ENCODE results near the gene EPHA8. TPM values are rescaled to one million over a fixed set of nuclear protein-coding genes. Genes with fewer than 3 reads are reported as not detected.
A peak's percentile ranks its signal among the peaks of the same experiment; 100 is the strongest.

The EPHA8 gene
- polyA plus RNA-seq: under 1 TPM in 2 of 3 donors, not detected in 1; 0.03 to 0.37 TPM

GRCh38 chr1:22562584-22563583 is at the start of gene EPHA8:
Gene EPHA8 (plus strand): TSS chr1:22563489. CDS start chr1:22563636, 147 bp downstream.
- WGBS, 3 donors: 7 to 14% (median 8%) methylated on average over 40 to 81 of the region's 81 CpGs
- no peak within 1 kb of the TSS for H3K27ac ChIP-seq (ENCODE audit: low read depth, low read length)

DNA sequence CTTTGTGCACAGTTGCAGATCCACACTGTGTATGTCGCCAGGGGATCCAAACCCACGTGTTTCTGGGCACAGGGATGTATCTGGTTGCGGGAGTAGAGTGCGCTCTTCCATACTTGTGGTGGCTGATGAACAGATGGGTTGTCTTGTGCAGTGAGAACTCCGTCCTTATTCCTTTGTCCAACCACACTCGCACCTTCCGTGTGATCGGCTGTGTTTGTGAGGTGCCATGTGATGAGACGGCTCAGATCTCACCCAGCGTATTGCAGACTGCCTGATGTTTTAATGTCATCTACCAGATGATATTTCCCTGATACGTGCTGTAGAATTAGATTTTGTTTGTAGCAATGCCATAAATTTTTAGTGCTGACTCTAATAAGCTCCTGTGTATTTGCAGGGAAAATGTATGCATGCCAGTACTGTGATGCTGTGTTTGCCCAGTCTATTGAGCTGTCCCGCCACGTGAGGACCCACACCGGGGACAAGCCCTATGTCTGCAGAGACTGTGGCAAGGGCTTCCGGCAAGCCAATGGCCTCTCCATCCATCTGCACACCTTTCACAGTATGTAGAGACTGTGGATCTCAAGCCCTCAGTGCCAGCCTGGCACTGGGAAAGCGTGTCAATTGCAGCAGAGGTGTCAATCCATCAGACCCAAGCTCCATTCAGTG is 46.2 kb upstream of the EPHA8 start:
- WGBS, 3 donors: 92 to 97% (median 94%) methylated on average over 16 of the region's 16 CpGs
- H3K27ac ChIP-seq (ENCODE audit: low read depth, low read length): no peak overlapping the region

GRCh38 chr1:22517956-22518355 is 45.3 kb upstream of the EPHA8 start:
- no peak overlapping the region for H3K27ac ChIP-seq (ENCODE audit: low read depth, low read length)
- 66 to 84% (median 77%) methylated on average over 7 of the region's 7 CpGs for WGBS, 3 donors

- WGBS, 3 donors: 53 to 85% (median 84%) methylated on average over 3 of the region's 3 CpGs
- no peak overlapping the region for H3K27ac ChIP-seq (ENCODE audit: low read depth, low read length)
These were observed 44.9 kb upstream of the EPHA8 start for GRCh38 chr1:22518379-22518778.

DNA sequence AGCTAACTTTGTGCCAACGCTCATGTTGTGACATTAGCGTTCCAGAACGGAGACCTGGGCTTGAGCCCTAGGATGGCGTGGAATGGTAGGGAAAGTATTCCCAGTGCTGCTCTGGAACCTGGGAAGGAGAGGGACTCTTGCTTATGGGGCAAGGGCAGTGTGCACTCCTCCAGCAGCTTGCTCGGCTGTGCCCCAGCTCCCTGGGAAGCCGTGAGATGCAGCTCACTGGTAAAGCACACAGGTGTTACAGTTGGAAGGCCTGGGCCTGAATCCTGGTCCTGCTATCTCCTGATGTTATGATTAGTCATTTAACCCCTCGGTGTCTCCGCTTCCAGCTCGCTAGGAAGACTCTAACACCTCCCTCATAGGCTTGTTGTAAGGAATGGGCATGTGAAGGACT is 42.4 kb upstream of the EPHA8 start:
- H3K27ac ChIP-seq (ENCODE audit: low read depth, low read length): no peak overlapping the region
- 55 to 97% (median 95%) methylated on average over 9 of the region's 9 CpGs for WGBS, 3 donors

GRCh38 chr1:22521692-22522091 is 41.6 kb upstream of the EPHA8 start:
- no peak overlapping the region for H3K27ac ChIP-seq (ENCODE audit: low read depth, low read length)
- 59 to 99% (median 98%) methylated on average over 4 of the region's 4 CpGs for WGBS, 3 donors

- WGBS, 3 donors: 78 to 98% (median 96%) methylated on average over 7 of the region's 7 CpGs
- no peak overlapping the region for H3K27ac ChIP-seq (ENCODE audit: low read depth, low read length)
These were observed 41.0 kb upstream of the EPHA8 start for GRCh38 chr1:22522221-22522743.

- 55 to 82% (median 71%) methylated on average over 5 of the region's 5 CpGs for WGBS, 3 donors
- H3K27ac ChIP-seq (ENCODE audit: low read depth, low read length): no peak overlapping the region
These were observed 38.8 kb upstream of the EPHA8 start for GRCh38 chr1:22524481-22524880.

- WGBS, 3 donors: 71 to 94% (median 86%) methylated on average over 3 of the region's 3 CpGs
- no peak overlapping the region for H3K27ac ChIP-seq (ENCODE audit: low read depth, low read length)
These were observed 38.1 kb upstream of the EPHA8 start for GRCh38 chr1:22525211-22525610.

- WGBS, 3 donors: 76 to 96% (median 89%) methylated on average over 11 of the region's 11 CpGs
- H3K27ac ChIP-seq (ENCODE audit: low read depth, low read length): no peak overlapping the region
These were observed 37.6 kb upstream of the EPHA8 start for GRCh38 chr1:22525646-22526045.

GRCh38 chr1:22526098-22526497 is 37.2 kb upstream of the EPHA8 start:
- 46 to 88% (median 81%) methylated on average over 11 of the region's 11 CpGs for WGBS, 3 donors
- no peak overlapping the region for H3K27ac ChIP-seq (ENCODE audit: low read depth, low read length)

DNA sequence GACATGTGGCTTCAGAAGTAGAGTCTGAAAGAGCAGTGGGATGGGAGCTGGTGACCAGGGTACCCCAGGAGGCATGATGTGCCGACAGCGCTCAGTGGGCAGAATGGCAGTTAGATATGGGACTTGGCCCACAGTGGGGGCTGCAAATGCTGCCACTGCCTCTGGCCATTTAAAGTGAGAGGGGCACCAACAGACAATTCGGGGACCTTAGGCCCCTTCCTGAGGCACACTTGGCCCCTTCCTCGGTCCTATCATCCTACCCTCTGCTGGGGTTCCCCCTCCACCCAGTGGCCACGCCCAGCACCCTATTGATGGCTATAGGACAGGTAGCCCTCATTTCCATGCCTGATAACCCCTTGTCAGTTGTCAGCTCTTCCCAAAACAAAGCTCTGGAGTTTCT is 36.6 kb upstream of the EPHA8 start:
- WGBS, 3 donors: 89 to 93% (median 92%) methylated on average over 5 of the region's 5 CpGs
- H3K27ac ChIP-seq (ENCODE audit: low read depth, low read length): no peak overlapping the region

- 63 to 90% (median 87%) methylated on average over 7 of the region's 7 CpGs for WGBS, 3 donors
- H3K27ac ChIP-seq (ENCODE audit: low read depth, low read length): no peak overlapping the region
These were observed 36.2 kb upstream of the EPHA8 start for GRCh38 chr1:22527122-22527521.

- no peak overlapping the region for H3K27ac ChIP-seq (ENCODE audit: low read depth, low read length)
- WGBS, 3 donors: 44 to 91% (median 87%) methylated on average over 15 of the region's 15 CpGs
These were observed 35.6 kb upstream of the EPHA8 start for GRCh38 chr1:22527555-22528296.

DNA sequence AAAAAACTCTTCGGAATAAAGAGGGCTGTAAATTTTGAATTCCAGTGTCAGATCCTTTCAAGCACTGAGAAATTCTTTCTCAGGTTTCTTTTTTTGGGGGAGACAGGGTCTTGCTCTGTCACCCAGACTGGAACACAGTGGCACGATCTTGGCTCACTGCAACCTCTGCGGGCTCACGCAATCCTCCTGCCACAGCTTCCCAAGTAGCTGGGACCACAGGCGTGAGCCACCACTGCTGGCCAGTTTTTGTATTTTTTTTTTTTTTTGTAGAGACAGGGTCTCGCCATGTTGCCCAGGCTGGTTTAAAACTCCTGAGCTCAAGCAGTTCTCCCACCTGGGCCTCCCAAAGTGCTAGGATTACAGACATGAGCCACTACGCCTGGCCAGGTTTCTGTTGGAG is 34.8 kb upstream of the EPHA8 start:
- no peak overlapping the region for H3K27ac ChIP-seq (ENCODE audit: low read depth, low read length)
- 93 to 96% (median 96%) methylated on average over 7 of the region's 7 CpGs for WGBS, 3 donors

- WGBS, 3 donors: 63 to 76% (median 67%) methylated on average over 12 of the region's 12 CpGs
- peak overlapping the region; percentile 3 for H3K27ac ChIP-seq (ENCODE audit: low read depth, low read length)
These were observed 33.2 kb upstream of the EPHA8 start for GRCh38 chr1:22529901-22530621.

DNA sequence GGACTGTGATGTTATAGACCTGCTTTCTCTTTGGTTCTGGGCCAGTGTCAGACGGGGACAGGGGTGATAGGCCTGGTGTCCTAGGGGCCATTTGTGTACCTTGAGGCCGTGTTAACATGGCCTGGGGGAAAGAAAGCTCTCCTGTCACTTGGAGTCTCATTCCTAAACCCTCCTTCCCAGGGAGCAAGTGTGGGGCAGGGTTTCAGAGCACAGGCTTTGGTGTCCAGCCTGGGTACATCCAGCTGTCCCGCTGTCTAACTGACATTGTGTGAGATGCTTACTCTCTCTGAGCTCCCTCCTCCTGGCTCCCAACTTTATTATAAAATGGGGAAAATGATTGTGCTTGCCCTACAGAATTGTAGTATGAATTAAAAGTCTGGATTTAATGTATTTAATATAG is 32.6 kb upstream of the EPHA8 start:
- WGBS, 3 donors: 70 to 81% (median 74%) methylated on average over 3 of the region's 3 CpGs
- peak overlapping the region; percentile 3 for H3K27ac ChIP-seq (ENCODE audit: low read depth, low read length)

DNA sequence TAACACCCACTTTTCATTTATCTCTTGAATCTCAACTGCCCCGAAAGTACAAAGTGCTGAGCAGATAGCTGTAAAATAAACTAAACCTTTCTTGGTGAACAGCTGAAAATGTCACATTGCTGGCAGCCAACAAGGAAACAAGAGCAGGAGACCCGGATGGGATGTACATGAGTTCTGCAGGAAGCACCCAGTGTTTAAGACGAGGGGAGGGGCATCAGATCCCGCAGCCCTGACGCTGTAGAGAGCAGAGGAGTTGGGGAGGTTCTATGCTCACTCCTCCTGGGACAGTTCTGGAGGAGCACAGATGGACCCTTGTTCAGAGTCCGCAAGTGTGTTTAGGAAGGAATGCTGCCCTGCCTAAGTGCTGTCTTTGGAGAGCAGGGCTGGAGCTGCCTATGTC is 32.0 kb upstream of the EPHA8 start:
- no peak overlapping the region for H3K27ac ChIP-seq (ENCODE audit: low read depth, low read length)
- 27 to 56% (median 51%) methylated on average over 6 of the region's 6 CpGs for WGBS, 3 donors
